GM19467 (cell line): ENCODE results near the gene STARD4.

Experiments
- ATAC-seq: cut with Tn5 transposase; IDR thresholded peaks from one replicate; pipeline ENCODE4 v1.9.1; 2021; ENCODE audit warnings: mild to moderate bottlenecking, moderate library complexity; ENCODE audit not compliant: unreplicated experiment

Gene STARD4

DNA sequence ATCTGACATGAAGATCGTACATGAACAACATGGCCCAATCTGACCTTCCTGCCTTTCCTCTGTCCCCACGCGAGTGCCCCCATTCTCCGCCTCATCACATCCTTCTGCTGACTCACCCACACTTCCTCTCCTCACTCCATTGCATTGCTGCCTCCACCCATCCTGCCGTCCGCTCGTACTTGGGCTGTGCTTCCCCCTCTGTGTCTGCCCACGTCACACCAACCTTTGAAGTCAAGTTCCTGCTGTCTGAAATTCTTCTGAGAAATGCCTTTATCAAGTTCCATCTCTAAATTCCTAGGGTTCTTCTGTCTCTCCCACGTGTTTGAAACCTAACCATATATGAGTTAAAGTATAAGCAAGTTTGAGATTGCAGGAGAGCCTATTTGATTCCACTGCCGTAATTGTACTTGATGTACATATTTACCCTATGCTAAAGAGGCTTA lies 18.0 kb upstream of the STARD4 start:
- peak; percentile 91 for ATAC-seq

DNA sequence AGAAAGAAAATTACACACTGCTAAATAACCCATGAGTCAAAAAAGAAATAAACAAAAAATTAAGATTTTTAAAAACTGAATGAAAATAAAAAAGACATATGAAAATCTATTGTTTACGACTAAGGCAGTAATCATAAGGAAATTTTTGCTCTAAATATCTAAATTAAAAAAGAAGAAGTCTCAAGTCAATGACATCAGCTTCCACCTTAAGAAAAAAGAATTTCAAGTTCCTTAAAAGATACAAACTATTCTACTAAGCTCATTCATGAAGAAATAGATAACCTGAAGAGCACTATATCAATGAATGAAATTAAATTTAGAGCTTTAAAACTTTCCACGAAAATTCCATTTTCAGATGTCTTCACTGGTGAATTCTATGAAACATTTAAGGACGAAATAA lies 15.7 kb upstream of the STARD4 start:
- no peak for ATAC-seq

DNA sequence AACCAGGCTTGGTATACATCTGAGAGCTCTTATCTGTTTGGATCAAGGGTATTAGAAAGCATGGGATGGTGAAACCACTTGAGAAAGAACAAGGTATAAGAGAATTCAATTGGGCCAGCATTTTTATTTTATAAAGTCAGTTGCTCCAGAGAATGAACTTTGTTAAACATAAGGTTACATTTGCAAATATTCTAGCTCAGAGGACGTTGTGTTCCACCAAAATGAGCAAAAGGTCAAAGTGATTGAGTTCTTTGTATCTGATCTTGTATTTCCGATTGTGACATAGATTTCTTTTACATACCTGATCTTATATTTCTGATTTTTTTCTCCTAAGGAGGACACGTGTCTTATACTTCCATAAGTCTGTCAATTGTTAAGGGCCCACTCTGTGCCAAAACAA lies 8.6 kb upstream of the STARD4 start:
- ATAC-seq = no peak

DNA sequence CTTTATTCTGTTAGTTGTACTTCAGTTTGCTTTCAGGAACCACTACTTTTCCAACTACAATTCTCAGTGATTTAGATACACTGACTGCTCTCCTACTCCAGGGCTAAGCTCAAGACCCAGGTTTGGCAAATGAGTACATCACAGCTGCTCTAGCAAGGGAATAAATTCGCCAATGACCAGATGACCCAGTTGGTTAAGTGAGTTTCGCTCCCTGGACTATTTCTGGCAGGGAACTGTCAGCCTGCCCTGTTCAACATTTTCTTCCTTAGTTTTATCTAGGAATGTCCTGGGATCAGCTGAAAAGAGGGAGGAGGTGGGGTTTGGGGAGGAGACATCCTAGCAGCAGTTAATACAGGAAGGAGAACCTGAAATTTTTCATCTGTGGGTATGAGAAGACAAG lies 6.4 kb upstream of the STARD4 start:
- no peak for ATAC-seq

DNA sequence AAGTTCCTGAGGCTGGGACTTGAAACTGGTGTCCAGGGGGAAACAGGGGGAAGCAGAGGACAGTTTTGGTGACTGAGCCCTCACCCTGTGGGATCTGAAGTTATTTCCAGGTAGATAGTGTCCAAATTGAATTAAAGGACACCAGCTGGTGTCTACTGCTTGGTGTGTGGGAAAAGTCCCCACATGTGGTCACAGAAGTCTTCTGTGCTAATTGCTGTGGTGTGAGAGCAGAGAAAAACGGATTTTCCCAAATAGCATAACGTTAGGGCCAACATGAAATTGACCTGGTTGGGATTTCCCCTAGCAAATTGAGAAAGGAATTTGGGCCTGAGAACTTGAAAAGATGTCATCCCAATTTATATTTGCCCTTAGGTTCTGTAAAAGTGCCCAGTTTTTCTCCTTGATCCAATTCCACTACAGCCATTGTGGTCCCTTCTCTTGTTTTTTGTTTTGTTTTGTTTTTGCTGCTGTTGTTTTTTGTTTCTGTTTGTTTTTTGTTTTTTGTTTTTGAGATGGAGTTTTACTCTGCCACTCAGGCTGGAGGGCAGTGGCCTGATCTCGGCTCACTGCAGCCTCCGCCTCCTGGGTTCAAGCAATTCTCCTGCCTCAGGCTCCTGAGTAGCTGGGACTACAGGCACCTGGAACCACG lies 5.6 kb upstream of the STARD4 start:
- no peak for ATAC-seq

DNA sequence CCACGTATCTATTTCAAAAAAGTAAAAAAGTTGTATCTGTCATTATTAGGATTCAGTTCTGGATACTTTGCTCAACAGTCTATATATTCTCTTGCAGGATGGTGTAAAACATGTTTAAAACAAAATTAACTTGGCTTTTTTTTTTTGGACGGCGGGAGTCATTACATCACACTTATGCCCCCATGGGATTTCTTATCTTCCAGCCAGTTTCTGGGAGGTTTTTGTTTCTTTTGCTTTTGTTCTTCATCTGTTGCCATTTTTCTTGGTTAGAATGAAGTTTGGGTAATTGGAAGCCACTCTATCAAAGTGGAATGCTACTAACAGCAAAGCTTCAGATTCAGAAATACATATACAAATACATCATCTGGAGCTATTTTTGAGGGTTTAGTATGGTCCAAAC lies 1.8 kb upstream of the STARD4 start:
- no peak for ATAC-seq

DNA sequence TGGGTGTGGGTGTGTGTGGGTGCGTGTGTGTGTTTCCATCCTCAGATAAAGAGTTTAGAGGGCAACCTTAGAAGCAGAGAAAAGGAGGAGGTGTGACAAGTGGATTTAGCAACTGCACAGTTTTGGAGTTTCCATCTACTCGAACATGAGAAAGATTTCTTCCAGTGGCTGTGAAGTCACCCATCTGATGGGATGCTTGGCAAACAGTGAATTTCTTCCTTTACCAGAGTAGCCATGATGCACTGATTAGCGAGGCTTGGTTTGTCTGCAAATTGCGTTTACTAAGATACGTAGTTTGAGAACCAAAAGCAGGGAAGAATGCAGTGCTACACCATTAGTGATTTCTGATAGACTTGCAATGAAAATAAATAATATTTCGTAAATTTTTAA lies 791 bp upstream of the STARD4 start:
- no peak for ATAC-seq

DNA sequence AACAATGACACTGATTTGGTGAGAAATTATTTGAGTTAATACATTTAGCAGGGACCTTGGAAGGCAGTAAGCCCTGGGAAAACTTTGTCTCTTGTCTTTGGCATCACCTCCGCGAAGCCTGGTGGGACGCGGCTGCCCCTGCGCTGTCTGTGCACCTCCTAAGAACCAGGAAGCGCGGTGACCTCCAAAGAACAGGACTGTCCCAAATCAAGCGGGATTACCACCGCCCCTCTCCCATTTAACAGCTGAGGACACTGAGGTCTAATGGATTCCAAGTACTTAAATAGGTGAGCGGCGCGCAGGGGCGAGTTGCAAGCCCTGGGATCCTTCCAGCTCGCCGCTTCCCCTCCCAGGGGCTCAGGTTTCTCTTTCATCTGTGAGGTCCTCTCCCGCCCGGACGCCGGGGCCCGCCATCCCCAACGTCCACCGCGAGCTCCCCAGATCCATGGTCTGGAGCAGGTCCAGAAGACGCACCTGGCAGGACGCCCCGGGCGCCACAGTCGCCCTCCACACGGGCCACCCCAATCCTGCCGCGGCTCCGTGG lies 432 bp downstream of the STARD4 start:
- peak; percentile 21 for ATAC-seq

DNA sequence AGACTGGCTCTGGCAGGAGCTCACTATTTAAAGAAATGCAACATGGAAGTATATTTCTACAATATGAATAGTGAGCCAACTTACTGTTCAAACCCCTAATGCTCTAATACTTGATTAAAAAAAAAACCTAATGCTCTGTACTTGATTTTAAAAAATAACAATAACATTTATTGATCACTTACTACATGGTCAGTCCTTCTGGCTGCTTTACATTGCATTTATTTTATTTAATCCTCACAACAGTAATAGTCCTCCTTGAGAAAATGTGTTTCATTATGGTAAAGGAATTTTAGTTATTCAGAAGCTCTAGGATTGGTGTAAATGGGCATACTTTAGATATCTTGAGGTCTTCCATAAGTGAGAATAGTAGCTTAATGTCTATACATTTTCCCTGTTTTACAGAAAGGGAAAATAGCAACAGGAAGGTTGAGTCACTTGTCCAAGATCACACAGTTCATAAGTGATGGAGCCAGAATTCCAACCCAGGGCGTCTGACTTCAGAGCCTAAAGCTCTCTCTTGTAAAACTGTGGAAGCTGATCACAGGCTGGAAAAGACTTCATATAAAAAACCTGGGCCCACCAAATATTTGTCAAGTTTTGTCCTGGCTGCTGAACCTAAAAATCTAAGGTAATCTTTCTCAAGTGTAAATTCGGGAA lies 1.0 kb downstream of the STARD4 start:
- no peak for ATAC-seq

DNA sequence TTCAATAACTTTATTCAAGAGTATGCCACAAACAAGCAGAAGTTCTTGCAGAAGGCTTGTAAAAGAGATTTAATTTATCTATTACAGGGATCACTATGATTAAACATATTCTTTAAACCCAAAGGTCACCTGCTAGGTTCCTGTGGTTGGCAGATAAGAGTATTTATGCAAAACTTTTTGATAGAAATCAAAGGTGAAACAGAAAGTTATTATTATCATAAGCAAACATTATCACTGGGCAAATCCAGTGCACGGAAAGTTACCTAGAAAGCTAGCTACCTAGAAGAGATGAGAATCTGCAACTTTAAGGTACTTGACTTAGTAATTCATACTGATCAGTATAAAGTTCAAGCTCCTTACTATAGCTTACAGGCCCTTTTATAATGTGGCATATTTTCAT lies 3.2 kb downstream of the STARD4 start:
- no peak for ATAC-seq

DNA sequence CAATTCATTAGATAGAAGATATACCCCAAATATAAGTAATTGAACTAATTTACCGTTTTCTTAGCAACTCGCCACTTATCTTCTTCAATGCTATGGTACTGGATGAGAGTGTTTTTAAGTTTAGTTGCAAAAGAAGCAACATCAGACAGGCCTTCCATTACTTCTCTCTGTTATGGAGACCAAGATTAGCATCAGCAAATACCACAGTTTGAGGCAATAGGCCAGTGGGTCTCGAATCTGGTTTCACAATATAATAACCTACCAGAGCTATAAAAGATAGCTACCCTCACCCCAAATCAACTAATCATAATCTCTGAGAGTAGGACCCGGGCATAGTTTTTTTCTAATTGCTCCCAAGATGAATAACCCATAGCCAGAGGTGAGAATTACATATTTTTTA lies 5.1 kb downstream of the STARD4 start:
- no peak for ATAC-seq

DNA sequence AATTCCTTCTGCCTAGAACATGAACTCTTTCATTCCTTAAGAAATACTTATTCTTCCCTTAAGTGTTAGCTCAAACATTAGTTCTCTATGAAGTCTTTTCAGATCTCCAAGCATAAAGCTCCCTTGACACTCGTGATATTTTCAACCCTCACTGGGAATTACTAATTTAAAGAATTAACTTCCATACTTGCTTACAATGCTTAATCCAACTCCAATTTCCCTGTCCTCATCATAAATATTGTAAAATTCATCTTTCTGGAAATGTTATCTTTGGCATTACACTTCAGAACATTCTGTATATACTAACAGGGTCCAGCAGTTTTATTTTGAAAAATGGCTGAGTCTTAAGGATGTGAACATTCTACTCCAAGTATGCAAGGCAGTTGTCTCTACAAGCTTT lies 7.2 kb downstream of the STARD4 start:
- no peak for ATAC-seq

DNA sequence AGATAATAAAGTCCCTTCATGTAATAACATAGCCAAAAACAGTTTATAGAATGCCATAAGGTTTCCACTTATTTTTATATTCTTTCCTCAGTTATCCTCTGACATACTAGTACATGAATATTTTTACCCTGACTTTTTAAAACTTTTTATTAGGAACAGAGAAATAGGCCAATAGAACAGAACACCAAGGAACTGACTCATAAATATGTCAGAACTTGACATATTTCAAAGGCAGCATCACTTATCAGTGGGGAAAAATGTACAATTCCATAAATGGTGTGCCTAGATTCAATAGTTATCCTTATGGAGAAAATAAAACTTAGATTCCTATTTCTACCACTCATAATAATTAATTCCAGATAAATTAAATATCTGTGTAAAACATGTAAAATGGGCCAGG lies 9.4 kb downstream of the STARD4 start:
- ATAC-seq = no peak

DNA sequence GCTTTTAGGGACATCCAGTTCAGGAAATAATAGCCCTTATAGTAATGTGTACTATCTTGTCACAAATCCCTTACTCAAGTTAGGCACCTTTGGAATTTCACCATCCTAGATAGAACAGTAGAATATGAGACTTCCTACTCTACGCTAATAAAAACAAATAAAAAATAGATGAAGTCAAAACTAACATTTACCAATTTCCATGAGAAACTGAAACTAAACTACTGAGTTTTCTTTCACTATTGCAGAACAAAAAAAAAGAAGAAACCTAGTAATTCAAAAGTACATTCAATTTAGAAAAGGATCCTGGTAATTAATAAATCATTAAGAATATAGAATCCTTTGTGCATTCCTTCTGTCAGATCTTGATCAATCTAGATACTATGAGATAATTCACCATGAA lies 14.0 kb downstream of the STARD4 start:
- no peak for ATAC-seq

DNA sequence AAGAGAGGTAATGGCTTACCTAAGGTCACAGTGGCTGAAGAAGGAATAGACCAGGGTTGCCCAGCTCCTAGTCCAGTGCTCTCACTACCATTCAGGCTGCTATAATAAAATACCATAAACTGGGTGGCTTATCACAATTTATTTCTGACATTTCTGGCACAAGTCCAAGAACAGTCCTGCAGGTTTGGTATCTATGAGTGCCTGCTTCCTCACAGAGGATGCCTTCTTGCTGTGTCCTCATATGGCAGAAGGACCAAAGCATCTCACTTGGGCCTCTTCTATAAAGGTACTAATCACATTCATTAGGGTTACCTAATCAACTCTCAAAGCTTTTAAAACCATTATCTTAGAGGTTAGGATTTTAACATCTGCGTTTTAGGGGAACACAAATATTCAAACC lies 17.2 kb downstream of the STARD4 start:
- ATAC-seq = no peak

DNA sequence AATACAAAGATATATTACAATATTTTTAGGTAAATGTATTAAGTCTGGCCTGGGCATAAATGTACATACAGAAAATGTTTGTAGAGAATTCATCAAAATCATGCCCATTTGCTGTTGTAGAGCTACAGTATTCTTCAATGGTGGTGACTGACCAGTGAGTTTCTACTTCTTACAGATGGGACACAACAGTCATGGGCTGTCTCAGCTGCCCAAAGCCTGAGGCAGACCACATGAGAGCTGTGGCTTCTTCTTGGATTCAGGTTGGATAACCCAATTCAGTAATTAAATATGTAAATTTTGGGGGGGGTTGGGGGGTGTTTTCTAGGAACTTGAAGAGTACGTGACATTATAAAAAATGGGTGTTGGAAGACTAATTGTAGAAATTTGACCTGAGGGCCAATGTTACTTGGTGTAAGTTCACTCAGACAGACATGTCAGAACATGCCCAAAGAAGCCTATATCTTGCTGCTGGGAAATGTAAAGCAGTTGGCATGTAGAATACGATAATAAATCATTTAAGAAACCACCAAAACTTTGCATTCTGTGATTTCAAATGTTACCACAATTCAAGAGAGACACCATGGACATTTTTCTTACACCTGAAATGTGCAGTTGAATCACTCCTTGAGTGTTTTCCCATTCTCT lies 17.9 kb downstream of the STARD4 start:
- ATAC-seq = no peak

DNA sequence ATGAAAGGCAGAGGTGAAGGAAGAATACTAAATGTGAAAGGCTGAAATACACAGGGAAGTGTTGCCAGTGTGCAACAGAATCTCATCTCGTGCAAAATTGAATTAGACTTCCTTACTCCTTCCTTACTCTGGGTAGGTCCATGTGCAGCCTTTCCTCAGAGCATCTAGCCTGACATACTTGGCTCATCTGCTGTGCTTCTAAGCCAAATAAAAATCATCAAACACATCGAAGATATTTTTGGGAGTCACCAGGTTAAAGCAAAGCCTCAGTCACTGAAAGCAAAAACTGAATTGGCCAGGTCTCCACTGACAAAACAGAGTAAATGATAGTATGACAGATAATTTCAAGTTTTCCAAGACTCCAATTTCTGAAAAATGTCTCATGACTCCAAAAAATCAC lies 19.3 kb downstream of the STARD4 start:
- no peak for ATAC-seq

DNA sequence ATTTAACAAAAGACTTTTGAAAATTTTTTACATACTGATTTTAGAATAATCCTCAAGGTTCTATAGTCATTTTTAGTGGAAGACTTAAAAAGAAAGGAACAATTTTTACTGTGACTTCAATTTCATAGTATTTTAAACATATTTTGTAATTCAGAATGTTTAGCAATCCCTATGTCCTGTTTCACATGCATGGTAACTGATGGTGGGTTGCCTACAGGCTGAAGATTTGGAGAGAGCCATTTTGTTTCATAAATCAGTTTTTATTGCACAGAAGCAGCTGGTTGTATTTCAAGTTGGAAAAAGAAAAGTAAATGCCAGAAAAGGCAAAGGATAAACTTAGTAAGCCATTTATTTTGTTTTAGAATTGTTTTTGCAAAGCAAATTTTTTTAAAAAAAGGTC lies 24.0 kb downstream of the STARD4 start:
- ATAC-seq = no peak

DNA sequence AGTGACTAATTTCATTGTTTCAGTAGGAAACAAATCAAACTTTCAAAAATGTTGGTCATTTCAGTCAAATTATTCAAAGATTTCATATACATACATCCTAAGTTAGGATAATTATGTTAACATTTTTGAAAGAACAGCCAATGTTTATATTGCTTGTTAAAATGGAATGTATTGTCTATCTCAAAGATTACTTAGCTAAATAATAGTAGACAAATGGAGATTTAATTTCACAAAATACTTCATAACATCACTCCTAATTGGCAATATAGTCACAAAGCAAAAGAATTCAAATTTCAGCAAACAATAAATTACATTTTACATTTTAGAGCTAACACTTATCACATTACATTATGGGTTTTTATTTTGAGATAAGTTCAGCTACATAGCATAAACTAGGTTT lies 25.4 kb downstream of the STARD4 start:
- ATAC-seq = no peak

DNA sequence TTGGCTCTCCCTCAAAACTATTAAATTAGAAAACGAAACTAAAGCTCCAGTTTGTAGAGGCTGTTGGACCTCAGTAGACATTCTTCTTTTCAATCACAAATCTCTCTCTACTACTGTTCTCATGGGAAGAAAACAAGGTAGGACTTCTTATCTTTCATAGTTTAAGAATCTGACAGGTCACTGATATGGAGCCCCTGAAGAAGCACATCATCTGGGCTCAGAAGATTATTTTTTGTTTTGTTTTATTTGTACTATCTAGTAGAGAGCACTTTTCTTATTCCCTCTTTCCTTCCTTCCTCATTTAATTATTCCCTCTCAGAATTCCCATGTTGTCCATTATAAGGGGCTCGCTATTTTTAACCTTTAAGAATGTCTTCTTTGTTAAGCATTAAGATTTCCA lies 26.3 kb downstream of the STARD4 start:
- ATAC-seq = no peak

DNA sequence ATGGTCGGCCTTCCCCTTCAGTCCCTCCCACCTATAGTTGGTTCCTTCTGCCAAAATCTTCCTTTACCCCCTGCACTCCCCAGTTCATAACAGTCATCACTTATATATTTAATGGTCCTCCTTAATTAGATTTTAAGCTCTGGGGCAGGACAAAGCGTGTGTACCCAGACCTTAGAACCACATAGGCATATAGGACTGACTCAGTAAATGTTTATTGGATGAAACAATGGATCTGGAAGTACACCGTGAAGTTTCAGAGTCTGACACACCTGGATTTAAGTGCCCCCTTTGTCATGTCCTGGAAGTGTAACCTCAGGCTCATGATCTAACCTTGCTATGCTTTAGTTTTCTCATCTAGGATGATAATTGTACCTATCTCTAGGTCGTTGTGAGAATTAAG lies 32.0 kb downstream of the STARD4 start:
- ATAC-seq = no peak

DNA sequence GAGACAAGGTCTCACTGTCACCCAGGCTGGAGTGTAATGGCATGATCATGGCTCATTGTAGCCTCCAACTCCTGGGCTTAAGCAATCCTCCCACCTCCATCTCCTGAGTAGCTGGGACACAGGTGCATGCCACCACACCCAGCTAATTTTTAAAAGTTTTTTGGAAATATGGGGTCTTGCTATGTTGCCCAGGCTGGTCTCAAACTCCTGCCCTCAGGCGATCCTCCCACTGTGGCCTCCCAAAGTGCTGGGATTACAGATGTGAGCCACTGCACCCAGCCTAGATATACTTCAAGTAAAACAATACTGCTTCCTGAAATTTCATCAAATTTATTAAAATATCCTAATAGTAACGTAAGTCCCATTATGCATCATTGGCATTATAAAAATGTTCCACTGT lies 33.4 kb downstream of the STARD4 start:
- no peak for ATAC-seq
